BLaER1 (cell line): ENCODE data around the gene MOB3A.
"Not testable (repeated sequence)": the region's sequence is repeated elsewhere in the genome, so short reads cannot be mapped to it uniquely, and the experiment has no call there.

ENCODE experiments used
- H3K27ac ChIP-seq: shearing (Covaris generic); formaldehyde crosslinking; 2 replicates; pipeline ENCODE4 v1.8.1; 2022
- H3K27me3 ChIP-seq: shearing (Covaris generic); formaldehyde crosslinking; 2 replicates; pipeline ENCODE4 v1.8.1; 2022
- H3K36me3 ChIP-seq: shearing (Covaris generic); formaldehyde crosslinking; 2 replicates; pipeline ENCODE4 v1.8.1; 2022
- H3K4me1 ChIP-seq: shearing (Covaris generic); formaldehyde crosslinking; 2 replicates; pipeline ENCODE4 v1.8.1; 2022
- H3K4me2 ChIP-seq: shearing (Covaris generic); formaldehyde crosslinking; 2 replicates; pipeline ENCODE4 v1.8.1; 2022
- H3K4me3 ChIP-seq: shearing (Covaris generic); formaldehyde crosslinking; 2 replicates; pipeline ENCODE4 v1.8.1; 2022
- H3K9ac ChIP-seq: shearing (Covaris generic); formaldehyde crosslinking; 2 replicates; pipeline ENCODE4 v1.8.1; 2022
- H3K9me3 ChIP-seq: shearing (Covaris generic); formaldehyde crosslinking; 2 replicates; pipeline ENCODE4 v1.8.1; 2022
- H4K20me1 ChIP-seq: shearing (Covaris generic); formaldehyde crosslinking; 2 replicates; pipeline ENCODE4 v1.8.1; 2022
- Cebpa-rat ChIP-seq: shearing (Covaris generic); IDR thresholded peaks from 2 replicates; pipeline ENCODE4 v1.8.1; 2022

Gene MOB3A

GRCh38 chr19:2132731-2133490 lies 36.8 kb upstream of the MOB3A start:
- TF ChIP-seq Cebpa-rat = no peak
- no peak overlapping the region for H3K27ac ChIP-seq
- H3K4me2 ChIP-seq = no peak overlapping the region
- H3K4me1 ChIP-seq = 0 out of 2 replicates have a peak, but pooled peaks cover 5% of the 10 kb centered on the region
- H3K36me3 ChIP-seq = peaks cover 87% of the 10 kb centered on the region
- peaks cover 90% of the 10 kb centered on the region for H4K20me1 ChIP-seq
- H3K9me3 ChIP-seq = no peaks in the 10 kb centered on the region
- no peak overlapping the region for H3K4me3 ChIP-seq
- no peaks in the 10 kb centered on the region for H3K27me3 ChIP-seq
- H3K9ac ChIP-seq = no peak overlapping the region

- no peaks in the 10 kb centered on the region for H3K9me3 ChIP-seq
- H3K4me2 ChIP-seq = no peak overlapping the region
- 0 out of 2 replicates have a peak, but pooled peaks cover 5% of the 10 kb centered on the region for H3K4me1 ChIP-seq
- peaks cover 87% of the 10 kb centered on the region for H3K36me3 ChIP-seq
- H3K9ac ChIP-seq = no peak overlapping the region
- no peaks in the 10 kb centered on the region for H3K27me3 ChIP-seq
- no peak overlapping the region for H3K4me3 ChIP-seq
- H4K20me1 ChIP-seq = peaks cover 90% of the 10 kb centered on the region
- TF ChIP-seq Cebpa-rat = no peak
- H3K27ac ChIP-seq = no peak overlapping the region
These were observed 36.1 kb upstream of the MOB3A start for GRCh38 chr19:2132191-2132590.

- not testable (repeated sequence) for H3K4me1 ChIP-seq, H3K9me3 ChIP-seq, H3K9ac ChIP-seq, H3K27ac ChIP-seq, H3K27me3 ChIP-seq, H3K4me2 ChIP-seq, H3K4me3 ChIP-seq
- peaks cover 90% of the 10 kb centered on the region for H4K20me1 ChIP-seq
- H3K36me3 ChIP-seq = peaks cover 87% of the 10 kb centered on the region
These were observed 35.2 kb upstream of the MOB3A start for GRCh38 chr19:2131012-2131975.

GRCh38 chr19:2129892-2130770 lies 34.0 kb upstream of the MOB3A start:
- no peaks in the 10 kb centered on the region for H3K27me3 ChIP-seq
- no peak overlapping the region for H3K27ac ChIP-seq
- peaks cover 90% of the 10 kb centered on the region for H4K20me1 ChIP-seq
- TF ChIP-seq Cebpa-rat = no peak
- H3K36me3 ChIP-seq = peaks cover 88% of the 10 kb centered on the region
- no peak overlapping the region for H3K9ac ChIP-seq
- H3K4me1 ChIP-seq = no peaks in the 10 kb centered on the region
- H3K4me2 ChIP-seq = no peak overlapping the region
- H3K9me3 ChIP-seq = no peaks in the 10 kb centered on the region
- H3K4me3 ChIP-seq = no peak overlapping the region

- H3K9me3 ChIP-seq = no peaks in the 10 kb centered on the region
- H3K4me1 ChIP-seq = no peaks in the 10 kb centered on the region
- no peak overlapping the region for H3K4me2 ChIP-seq
- no peaks in the 10 kb centered on the region for H3K27me3 ChIP-seq
- H3K27ac ChIP-seq = no peak overlapping the region
- no peak for TF ChIP-seq Cebpa-rat
- peaks cover 90% of the 10 kb centered on the region for H3K36me3 ChIP-seq
- H3K9ac ChIP-seq = no peak overlapping the region
- H4K20me1 ChIP-seq = peaks cover 93% of the 10 kb centered on the region
- no peak overlapping the region for H3K4me3 ChIP-seq
These were observed 33.4 kb upstream of the MOB3A start for GRCh38 chr19:2129486-2129885.

GRCh38 chr19:2129022-2129421 lies 32.9 kb upstream of the MOB3A start:
- H3K4me1 ChIP-seq = no peaks in the 10 kb centered on the region
- no peaks in the 10 kb centered on the region for H3K27me3 ChIP-seq
- no peak overlapping the region for H3K27ac ChIP-seq
- no peak overlapping the region for H3K4me2 ChIP-seq
- no peaks in the 10 kb centered on the region for H3K9me3 ChIP-seq
- H3K36me3 ChIP-seq = peaks cover 92% of the 10 kb centered on the region
- no peak overlapping the region for H3K9ac ChIP-seq
- no peak for TF ChIP-seq Cebpa-rat
- peaks cover 93% of the 10 kb centered on the region for H4K20me1 ChIP-seq
- no peak overlapping the region for H3K4me3 ChIP-seq

GRCh38 chr19:2128252-2128651 lies 32.1 kb upstream of the MOB3A start:
- not testable (repeated sequence) for H3K9me3 ChIP-seq, H3K9ac ChIP-seq, H3K4me2 ChIP-seq, H3K27me3 ChIP-seq, H3K4me3 ChIP-seq, H3K27ac ChIP-seq, H3K4me1 ChIP-seq
- Histone ChIP-seq H4K20me1 (peaks cover 94% of the 10 kb centered on the region), H3K36me3 (peaks cover 94% of the 10 kb centered on the region)

- no peak overlapping the region for H3K9ac ChIP-seq
- peaks cover 94% of the 10 kb centered on the region for H3K36me3 ChIP-seq
- H3K9me3 ChIP-seq = no peaks in the 10 kb centered on the region
- H3K27ac ChIP-seq = no peak overlapping the region
- no peak for TF ChIP-seq Cebpa-rat
- no peak overlapping the region for H3K4me3 ChIP-seq
- H3K4me2 ChIP-seq = no peak overlapping the region
- no peaks in the 10 kb centered on the region for H3K4me1 ChIP-seq
- peaks cover 94% of the 10 kb centered on the region for H4K20me1 ChIP-seq
- H3K27me3 ChIP-seq = no peaks in the 10 kb centered on the region
These were observed 31.6 kb upstream of the MOB3A start for GRCh38 chr19:2127758-2128157.

- no peak overlapping the region for H3K4me3 ChIP-seq
- TF ChIP-seq Cebpa-rat = no peak
- H4K20me1 ChIP-seq = peaks cover 94% of the 10 kb centered on the region
- no peaks in the 10 kb centered on the region for H3K27me3 ChIP-seq
- no peak overlapping the region for H3K27ac ChIP-seq
- H3K36me3 ChIP-seq = peaks cover 94% of the 10 kb centered on the region
- H3K9ac ChIP-seq = no peak overlapping the region
- H3K9me3 ChIP-seq = no peaks in the 10 kb centered on the region
- no peaks in the 10 kb centered on the region for H3K4me1 ChIP-seq
- no peak overlapping the region for H3K4me2 ChIP-seq
These were observed 30.9 kb upstream of the MOB3A start for GRCh38 chr19:2126879-2127518.
